ENCODE results near the gene OCA2. TPM values are rescaled to one million over a fixed set of nuclear protein-coding genes. Genes with fewer than 3 reads are reported as not detected.
A peak's percentile ranks its signal among the peaks of the same experiment; 100 is the strongest.

Gene OCA2
- total RNA-seq, 1 experiment from 2014 or later = 0.21 TPM

DNA sequence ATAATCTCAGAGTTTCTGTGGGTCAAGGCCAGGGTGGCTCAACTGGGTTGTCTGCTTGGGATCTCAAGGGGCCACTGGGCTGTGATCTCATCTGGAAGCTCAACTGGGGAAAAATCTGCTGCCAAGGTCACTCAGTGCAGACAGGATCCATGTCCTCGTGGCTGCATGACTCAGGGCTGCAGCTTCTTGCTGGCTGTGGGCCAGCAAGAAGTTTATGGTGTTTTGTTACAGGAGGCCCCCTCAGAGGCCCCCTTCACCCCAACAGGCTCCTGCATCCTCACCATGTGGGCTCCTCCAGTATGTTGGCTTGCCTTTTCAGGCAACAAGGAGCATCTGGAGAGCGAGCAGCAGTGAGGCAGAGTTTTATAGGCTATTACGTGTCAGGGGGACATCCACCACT lies 14.6 kb downstream of the OCA2 start:
- DNase-seq = no peak

DNA sequence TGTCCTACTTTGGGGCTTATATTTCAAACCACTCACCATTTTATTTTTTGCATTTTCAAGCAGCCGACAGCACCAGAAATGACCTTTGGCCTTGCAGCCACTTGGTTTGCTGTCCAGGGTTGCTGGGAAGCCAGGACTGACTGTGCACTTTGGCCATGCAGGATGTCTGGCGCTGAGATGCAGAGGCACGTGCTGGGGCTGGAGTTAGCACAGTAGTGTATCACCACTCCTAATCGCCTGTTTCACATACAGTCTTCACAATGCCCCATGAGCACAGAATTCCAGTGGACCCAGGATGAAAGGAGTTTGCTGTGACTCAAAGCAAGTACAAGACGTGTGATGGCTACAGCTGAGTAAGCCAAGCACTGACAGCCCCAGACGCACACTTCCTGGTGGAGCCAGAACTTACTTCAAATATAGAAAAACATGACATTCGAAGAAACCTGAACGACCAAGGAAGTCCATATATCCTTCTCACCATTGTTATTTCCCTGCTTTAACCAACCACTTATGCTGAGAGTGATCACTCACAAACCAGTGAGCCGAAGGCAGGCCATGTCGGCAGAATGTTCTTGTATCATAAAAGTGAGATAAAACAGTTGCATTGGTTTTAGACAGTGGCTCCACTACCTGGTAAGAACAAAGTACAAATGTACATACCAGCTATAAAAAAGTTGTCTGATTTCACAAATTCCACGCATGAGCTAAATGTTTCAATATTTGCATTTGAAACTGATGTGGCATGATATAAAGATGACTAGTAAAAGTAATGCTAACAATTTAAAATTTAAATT lies 16.0 kb downstream of the OCA2 start:
- no peak for DNase-seq
- Histone ChIP-seq H3K4me3 (ENCODE audit: insufficient read depth, low read depth, low read length) (no peak overlapping the region), H3K27me3 (ENCODE audit: control insufficient read depth, insufficient read depth, low read length) (no peaks in the 10 kb centered on the region), H3K36me3 (replicated peaks; ENCODE audit: control insufficient read depth, insufficient read depth, low read length) (no peaks in the 10 kb centered on the region)

More for the DNA sequence above, 14.6 kb downstream of the OCA2 start:
- Histone ChIP-seq H3K36me3 (replicated peaks; ENCODE audit: control insufficient read depth, insufficient read depth, low read length) (no peaks in the 10 kb centered on the region), H3K4me3 (ENCODE audit: insufficient read depth, low read depth, low read length) (no peak overlapping the region), H3K27me3 (ENCODE audit: control insufficient read depth, insufficient read depth, low read length) (no peaks in the 10 kb centered on the region)

DNA sequence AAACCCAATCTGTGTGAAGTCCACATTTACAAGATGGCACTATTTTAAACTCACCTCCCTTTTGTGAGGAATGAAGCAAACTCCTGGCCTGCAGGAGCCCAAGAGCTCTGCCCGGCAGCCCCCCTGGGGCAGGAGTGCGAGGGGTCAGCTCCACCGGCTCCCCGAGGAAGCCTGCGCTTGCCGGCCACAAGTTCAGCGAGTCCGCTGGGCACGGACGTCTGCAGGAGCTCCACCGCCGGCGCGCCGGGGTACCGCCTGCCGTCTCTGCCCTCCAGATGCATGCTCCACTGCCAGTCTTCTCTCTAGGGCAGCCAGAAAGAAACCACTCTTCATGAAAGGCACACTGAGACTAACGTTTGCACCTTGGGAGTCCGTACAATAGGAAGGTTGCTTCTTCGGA lies 17.5 kb downstream of the OCA2 start:
- no peak for DNase-seq

DNA sequence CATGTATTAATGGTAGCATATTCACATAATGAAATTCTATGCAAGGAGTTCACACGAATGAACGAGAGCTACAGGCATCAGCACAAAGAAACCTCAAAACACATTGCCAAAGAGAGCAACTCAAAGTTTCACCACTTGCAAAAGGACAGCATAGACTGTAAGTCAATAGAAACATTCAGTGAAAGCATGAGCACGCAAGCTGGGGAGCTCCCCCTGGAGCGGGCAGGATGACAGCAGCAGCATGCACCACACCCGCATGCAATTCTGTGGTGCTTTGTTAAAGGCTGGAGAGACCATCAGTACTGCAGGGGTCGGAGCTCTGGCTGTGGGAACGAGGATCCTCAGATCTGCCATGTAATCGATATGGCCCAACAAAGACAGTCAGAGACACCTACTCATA lies 18.7 kb downstream of the OCA2 start:
- no peak overlapping the region for H3K4me3 ChIP-seq (ENCODE audit: insufficient read depth, low read depth, low read length)
- H3K36me3 ChIP-seq (replicated peaks; ENCODE audit: control insufficient read depth, insufficient read depth, low read length) = no peaks in the 10 kb centered on the region
- DNase-seq = peak; percentile 72
- H3K27me3 ChIP-seq (ENCODE audit: control insufficient read depth, insufficient read depth, low read length) = no peaks in the 10 kb centered on the region

More for the DNA sequence above, 17.5 kb downstream of the OCA2 start:
- no peak overlapping the region for H3K4me3 ChIP-seq (ENCODE audit: insufficient read depth, low read depth, low read length)
- H3K27me3 ChIP-seq (ENCODE audit: control insufficient read depth, insufficient read depth, low read length) = no peaks in the 10 kb centered on the region
- no peaks in the 10 kb centered on the region for H3K36me3 ChIP-seq (replicated peaks; ENCODE audit: control insufficient read depth, insufficient read depth, low read length)

DNA sequence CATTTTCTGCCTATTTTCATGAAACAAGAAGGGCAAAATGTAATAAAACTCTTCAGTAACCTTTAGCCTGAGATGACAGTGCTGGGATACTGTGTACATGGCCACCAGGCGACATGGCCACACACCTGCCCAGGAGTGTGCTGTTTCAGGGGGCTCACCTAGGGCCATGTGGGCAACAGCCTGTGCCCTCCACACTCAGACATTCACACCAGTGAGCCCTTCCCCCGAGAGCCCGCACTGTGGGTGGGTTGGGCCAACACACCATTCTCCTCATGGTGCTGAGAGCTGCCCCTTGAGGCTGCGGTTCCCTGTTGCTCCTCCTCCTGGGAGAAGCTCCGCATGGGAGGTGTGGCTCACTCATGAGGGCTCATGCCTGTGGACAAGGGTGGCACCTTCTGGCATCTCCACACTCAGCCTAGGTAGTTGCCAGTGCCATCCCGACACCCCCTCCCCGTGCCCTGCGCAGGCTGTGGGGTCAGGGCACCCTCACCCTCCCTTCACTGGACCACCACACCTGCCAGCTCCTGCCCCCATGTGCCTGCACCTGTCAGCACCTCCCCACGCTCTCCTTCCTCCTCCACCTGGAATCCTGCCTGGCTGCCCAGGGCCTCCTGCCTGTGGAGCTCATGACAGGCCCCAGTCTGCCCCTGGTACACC lies 19.7 kb downstream of the OCA2 start:
- peak; percentile 41 for DNase-seq
- Histone ChIP-seq H3K36me3 (replicated peaks; ENCODE audit: control insufficient read depth, insufficient read depth, low read length) (no peaks in the 10 kb centered on the region), H3K4me3 (ENCODE audit: insufficient read depth, low read depth, low read length) (no peak overlapping the region), H3K27me3 (ENCODE audit: control insufficient read depth, insufficient read depth, low read length) (no peaks in the 10 kb centered on the region)

DNA sequence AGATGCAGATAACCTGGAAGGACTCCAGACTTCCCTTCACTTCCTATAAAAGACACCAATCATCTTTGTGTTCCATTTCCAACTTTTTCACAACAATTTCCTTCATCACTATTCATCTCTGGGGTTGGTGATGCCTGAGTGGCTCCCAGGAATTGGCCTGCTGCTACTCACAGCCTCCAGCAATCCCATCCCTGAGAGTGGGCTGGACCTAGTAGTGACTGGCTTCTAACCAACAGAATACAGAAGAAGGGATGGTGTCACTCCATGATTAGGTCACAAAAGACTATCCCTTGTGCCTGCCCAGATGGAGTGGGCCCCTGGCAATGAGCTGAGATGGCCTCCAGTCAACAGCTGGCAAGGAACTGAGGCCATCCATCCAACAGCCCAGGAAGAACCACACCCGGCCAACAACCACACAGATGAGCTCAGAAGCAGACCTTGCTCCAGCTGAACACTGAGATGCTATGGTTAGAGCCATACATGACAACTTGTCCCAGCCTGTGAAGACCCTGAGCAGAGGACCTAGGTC lies 20.9 kb downstream of the OCA2 start:
- DNase-seq = no peak
- no peaks in the 10 kb centered on the region for H3K36me3 ChIP-seq (replicated peaks; ENCODE audit: control insufficient read depth, insufficient read depth, low read length)

DNA sequence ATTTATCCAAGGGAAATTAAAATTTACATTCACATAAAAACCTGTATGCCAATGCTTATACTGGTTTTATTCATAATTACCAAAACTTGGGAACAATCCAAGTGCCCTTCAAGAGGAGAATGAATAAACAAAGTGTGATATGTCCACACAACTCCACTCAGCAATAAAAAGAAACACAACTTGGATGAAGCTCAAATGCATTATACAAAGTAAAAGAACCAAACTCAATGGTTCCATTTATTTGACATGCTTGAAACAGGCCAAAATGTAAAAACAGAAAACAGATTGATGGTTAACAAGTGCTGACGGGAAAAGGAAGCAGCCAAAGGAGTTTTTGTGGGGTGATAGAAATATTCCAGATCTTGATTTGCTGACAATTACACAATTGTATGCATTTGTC lies 23.5 kb downstream of the OCA2 start:
- Histone ChIP-seq H3K27me3 (ENCODE audit: control insufficient read depth, insufficient read depth, low read length) (no peaks in the 10 kb centered on the region), H3K36me3 (replicated peaks; ENCODE audit: control insufficient read depth, insufficient read depth, low read length) (no peaks in the 10 kb centered on the region), H3K4me3 (ENCODE audit: insufficient read depth, low read depth, low read length) (no peak overlapping the region)
- no peak for DNase-seq

More for the DNA sequence above, 20.9 kb downstream of the OCA2 start:
- Histone ChIP-seq H3K27me3 (ENCODE audit: control insufficient read depth, insufficient read depth, low read length) (no peaks in the 10 kb centered on the region), H3K4me3 (ENCODE audit: insufficient read depth, low read depth, low read length) (no peak overlapping the region)

DNA sequence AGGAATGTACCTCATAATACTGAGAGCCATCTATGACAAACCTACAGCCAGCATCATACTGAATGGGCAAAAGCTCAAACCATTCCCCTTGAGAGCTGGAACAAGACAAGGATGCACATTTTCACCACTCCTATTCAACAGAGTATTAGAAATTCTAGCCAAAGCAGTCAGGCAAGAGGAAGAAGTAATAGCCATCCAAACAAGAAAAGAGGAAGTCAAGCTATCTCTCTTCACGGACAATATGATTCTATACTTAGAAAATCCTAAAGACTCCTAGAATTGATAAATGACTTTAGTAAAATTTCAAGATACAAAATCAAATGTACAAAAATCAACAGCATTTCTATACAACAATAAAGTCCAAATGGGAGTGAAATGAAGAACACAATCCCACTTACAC lies 30.2 kb downstream of the OCA2 start:
- no peak overlapping the region for H3K4me3 ChIP-seq (ENCODE audit: insufficient read depth, low read depth, low read length)
- H3K36me3 ChIP-seq (replicated peaks; ENCODE audit: control insufficient read depth, insufficient read depth, low read length) = no peaks in the 10 kb centered on the region
- H3K27me3 ChIP-seq (ENCODE audit: control insufficient read depth, insufficient read depth, low read length) = no peaks in the 10 kb centered on the region
- DNase-seq = no peak

DNA sequence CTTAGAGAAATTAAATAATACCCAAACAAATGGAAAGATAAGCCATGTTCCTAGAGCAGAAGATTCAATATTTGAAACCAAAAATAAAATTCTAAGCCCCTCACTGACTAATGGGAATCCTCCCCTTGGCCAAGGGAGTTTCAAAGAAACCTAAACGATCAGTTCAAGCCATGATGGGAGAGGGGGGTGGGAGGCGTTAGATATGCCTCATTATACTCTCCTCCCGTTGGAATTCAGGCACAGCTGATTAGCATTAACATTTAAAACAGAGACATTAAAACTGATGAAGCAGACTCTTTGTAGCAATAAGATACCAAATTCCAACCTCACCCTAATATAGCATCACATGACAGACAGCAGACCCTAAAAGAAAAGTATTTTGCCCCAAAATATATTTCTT lies 32.9 kb downstream of the OCA2 start:
- no peak for DNase-seq
- Histone ChIP-seq H3K36me3 (replicated peaks; ENCODE audit: control insufficient read depth, insufficient read depth, low read length) (no peaks in the 10 kb centered on the region), H3K27me3 (ENCODE audit: control insufficient read depth, insufficient read depth, low read length) (no peaks in the 10 kb centered on the region), H3K4me3 (ENCODE audit: insufficient read depth, low read depth, low read length) (no peak overlapping the region)

DNA sequence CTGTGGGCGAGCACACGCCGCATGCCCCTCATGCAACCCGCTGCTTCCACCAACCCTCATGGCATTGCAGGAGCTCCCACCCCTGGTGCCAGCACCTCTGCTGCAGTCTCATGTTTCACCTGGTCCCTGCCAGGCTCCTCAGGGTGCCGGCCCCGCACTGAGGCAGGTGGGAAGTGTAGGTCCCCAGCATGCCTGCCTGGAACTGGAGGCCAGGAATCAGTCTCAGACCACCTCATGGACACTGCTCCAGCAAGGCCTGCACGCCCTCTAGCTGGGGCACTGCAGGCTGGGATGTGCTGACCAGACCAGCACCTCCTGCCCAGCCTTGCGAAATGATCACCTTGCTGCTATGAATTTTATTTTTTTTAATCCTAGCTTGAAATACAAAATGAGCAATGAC lies 39.1 kb downstream of the OCA2 start:
- no peaks in the 10 kb centered on the region for H3K27me3 ChIP-seq (ENCODE audit: control insufficient read depth, insufficient read depth, low read length)
- H3K4me3 ChIP-seq (ENCODE audit: insufficient read depth, low read depth, low read length) = no peak overlapping the region
- no peaks in the 10 kb centered on the region for H3K36me3 ChIP-seq (replicated peaks; ENCODE audit: control insufficient read depth, insufficient read depth, low read length)
- DNase-seq = no peak

DNA sequence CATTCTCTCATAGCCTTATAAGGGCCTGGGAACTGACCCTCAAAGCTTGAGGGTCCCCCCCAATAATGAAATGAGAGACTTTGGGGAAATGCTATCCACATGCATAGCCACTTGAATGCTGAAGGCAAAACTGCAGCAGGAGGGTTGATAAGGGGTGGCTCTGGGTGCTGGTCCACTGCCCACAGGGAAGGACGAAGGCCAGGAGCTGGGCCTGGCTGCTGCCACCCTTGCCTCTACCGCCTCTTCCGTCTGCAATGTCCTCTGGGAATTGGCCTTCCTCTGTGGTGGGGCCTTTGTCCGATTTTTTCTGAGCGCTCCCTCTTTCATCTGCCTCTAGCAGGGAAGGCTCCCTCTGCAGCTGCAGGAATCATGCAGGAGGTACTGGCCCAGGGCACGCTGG lies 41.0 kb downstream of the OCA2 start:
- H3K36me3 ChIP-seq (replicated peaks; ENCODE audit: control insufficient read depth, insufficient read depth, low read length) = no peaks in the 10 kb centered on the region
- H3K27me3 ChIP-seq (ENCODE audit: control insufficient read depth, insufficient read depth, low read length) = no peaks in the 10 kb centered on the region
- no peak overlapping the region for H3K4me3 ChIP-seq (ENCODE audit: insufficient read depth, low read depth, low read length)
- DNase-seq = no peak

DNA sequence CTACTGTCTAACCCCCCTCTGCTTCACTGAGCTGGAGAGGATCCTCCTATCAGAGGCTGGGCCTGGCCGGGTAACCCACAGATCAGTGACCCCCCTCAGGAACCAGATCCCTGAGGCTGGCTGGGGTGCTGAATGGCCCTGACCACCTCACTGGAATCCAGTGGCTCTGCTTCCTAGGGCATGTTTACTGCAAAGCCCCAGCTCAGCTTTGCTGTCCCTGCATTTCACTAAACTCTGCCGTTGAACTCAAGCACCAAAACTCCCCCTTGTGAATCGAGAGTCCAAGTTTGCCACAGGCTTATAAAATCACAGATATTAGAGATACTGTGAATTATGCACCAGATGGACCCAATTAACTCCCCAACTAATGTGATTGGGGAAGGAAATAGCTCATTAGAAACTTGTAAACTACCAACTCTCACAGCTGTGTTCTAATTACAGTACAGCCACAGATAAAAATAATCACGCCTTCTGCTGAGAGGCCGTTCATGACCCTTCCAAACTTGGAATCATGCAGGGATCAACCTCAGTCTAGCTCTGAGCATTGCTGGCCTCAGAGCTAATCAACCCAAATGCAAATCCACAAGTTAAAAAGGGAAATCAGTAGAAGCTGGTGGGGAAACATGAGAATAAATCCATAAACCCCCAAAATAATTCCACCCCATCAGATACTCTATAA lies 47.0 kb downstream of the OCA2 start:
- Histone ChIP-seq H3K4me3 (ENCODE audit: insufficient read depth, low read depth, low read length) (no peak overlapping the region), H3K27me3 (ENCODE audit: control insufficient read depth, insufficient read depth, low read length) (no peaks in the 10 kb centered on the region), H3K36me3 (replicated peaks; ENCODE audit: control insufficient read depth, insufficient read depth, low read length) (no peaks in the 10 kb centered on the region)
- no peak for DNase-seq

DNA sequence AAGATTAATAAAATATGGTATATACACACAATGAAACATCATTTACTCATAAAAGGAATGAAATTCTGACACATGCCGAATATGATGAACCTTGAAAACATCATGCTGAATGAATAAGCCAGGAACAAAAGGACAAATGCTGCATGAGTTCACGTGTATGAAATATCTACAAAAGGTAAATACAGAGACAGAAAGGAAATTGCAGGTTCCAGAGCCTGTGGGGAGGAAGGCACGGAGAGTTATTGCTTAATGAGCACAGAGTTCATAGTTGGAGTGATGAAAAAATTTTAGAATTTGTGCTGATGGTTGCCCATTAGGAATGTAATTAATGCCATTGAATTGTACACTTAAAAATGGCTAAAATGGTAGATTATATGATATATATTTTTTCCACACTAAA lies 49.5 kb downstream of the OCA2 start:
- Histone ChIP-seq H3K36me3 (replicated peaks; ENCODE audit: control insufficient read depth, insufficient read depth, low read length) (no peaks in the 10 kb centered on the region), H3K27me3 (ENCODE audit: control insufficient read depth, insufficient read depth, low read length) (no peaks in the 10 kb centered on the region), H3K4me3 (ENCODE audit: insufficient read depth, low read depth, low read length) (no peak overlapping the region)
- no peak for DNase-seq

DNA sequence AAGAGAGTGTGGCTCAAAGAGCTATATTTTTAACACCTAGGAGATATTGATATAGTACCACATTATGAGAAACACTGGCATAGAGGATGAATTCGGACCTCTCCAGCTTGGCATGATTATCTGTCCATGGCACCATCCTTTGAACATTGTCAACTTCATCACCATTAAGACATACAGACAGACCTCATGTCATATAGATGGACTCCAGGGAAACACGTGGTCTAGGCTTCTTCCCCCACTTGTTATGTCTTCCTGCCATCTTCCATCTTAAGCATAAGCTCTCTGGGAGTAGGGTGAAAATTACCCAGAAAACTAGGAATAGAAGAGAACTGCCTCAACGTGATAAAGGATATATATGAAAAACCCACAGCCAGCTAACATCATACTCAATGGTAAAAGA lies 51.8 kb downstream of the OCA2 start:
- Histone ChIP-seq H3K36me3 (replicated peaks; ENCODE audit: control insufficient read depth, insufficient read depth, low read length) (no peaks in the 10 kb centered on the region), H3K4me3 (ENCODE audit: insufficient read depth, low read depth, low read length) (no peak overlapping the region), H3K27me3 (ENCODE audit: control insufficient read depth, insufficient read depth, low read length) (no peaks in the 10 kb centered on the region)
- no peak for DNase-seq
